HL-60 (cell line): ENCODE measurements around the gene LMBRD2.

Experiments
- CTCF ChIP-seq: IDR thresholded peaks from one replicate; pipeline ENCODE4 v1.5.1; 2011; ENCODE audit warnings: low read length, control low read depth, inconsistent platforms; ENCODE audit not compliant: insufficient read depth
- POLR2AphosphoS5 ChIP-seq: IDR thresholded peaks from 2 replicates; pipeline ENCODE4 v1.6.1; 2012; ENCODE audit warnings: low read depth

- no peak for TF ChIP-seq CTCF
- no peak for TF ChIP-seq POLR2AphosphoS5
These were observed 40.4 kb downstream of the LMBRD2 start for GRCh38 chr5:36111238-36111637.
